ENCODE data around the gene F2.

F2 gene

DNA sequence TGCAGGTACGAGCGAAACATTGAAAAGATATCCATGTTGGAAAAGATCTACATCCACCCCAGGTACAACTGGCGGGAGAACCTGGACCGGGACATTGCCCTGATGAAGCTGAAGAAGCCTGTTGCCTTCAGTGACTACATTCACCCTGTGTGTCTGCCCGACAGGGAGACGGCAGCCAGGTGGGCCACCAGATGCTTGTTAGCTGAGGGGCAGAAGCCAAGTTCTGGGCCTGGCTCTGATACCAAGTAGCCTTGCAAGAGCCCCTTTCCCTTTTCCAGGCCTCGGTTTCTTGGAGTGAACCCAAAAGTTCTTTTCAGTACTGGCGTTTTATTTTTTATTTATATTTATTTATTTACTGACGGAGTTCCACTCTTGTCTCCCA lies 9.6 kb downstream of the F2 start:
- H2BK12ac ChIP-seq (ENCODE audit: low read length in 2 of 2): no peak overlapping the region
- DNase-seq: no peak
- no peak overlapping the region for H2BK120ac ChIP-seq (ENCODE audit: low read depth, low read length)
- no peak overlapping the region for H3K27ac ChIP-seq (ENCODE audit: low read length, poor library complexity, severe bottlenecking)
- H3K9me3 ChIP-seq (ENCODE audit: control insufficient read depth, low read length): no peaks in the 10 kb centered on the region
- H3K36me3 ChIP-seq (ENCODE audit: control insufficient read depth in 1 of 2, insufficient read depth in 2 of 2, low read depth in 1 of 2, low read length in 2 of 2): no peaks in the 10 kb centered on the region
- H3K4me2 ChIP-seq (ENCODE audit: low read length, poor library complexity, severe bottlenecking): no peak overlapping the region
- no peak overlapping the region for H2BK15ac ChIP-seq (ENCODE audit: low read depth, poor library complexity, severe bottlenecking)
- no peak overlapping the region for H3K9ac ChIP-seq (ENCODE audit: low read length)
- H2BK5ac ChIP-seq (ENCODE audit: low read depth, low read length, poor library complexity, severe bottlenecking): no peak overlapping the region
- no peak overlapping the region for H3K23ac ChIP-seq (ENCODE audit: low read length in 2 of 2)
- no peak overlapping the region for H3K4ac ChIP-seq (ENCODE audit: low read depth in 1 of 2, low read length in 2 of 2)
- H3K27me3 ChIP-seq (ENCODE audit: control insufficient read depth in 1 of 2, insufficient read depth in 1 of 2, low read length in 2 of 2): no peaks in the 10 kb centered on the region
- no peak overlapping the region for H4K91ac ChIP-seq (ENCODE audit: low read length)
- H3K4me1 ChIP-seq (ENCODE audit: control insufficient read depth, insufficient read depth, low read depth, low read length): peaks cover 13% of the 10 kb centered on the region
- H4K8ac ChIP-seq (ENCODE audit: low read length): peak overlapping the region; percentile 27
- H2AK5ac ChIP-seq (ENCODE audit: low read length, severe bottlenecking): no peak overlapping the region
- H3K79me1 ChIP-seq (replicated peaks; ENCODE audit: low read length, poor library complexity, severe bottlenecking): no peaks in the 10 kb centered on the region
- 96% methylated on average over 7 of the region's 9 CpGs for WGBS
- H3K4me3 ChIP-seq (ENCODE audit: insufficient read depth in 1 of 2, low read depth in 1 of 2, low read length in 2 of 2): no peak overlapping the region
- H2AFZ ChIP-seq (ENCODE audit: low read depth, low read length): no peak overlapping the region
- H3K14ac ChIP-seq (ENCODE audit: low read length in 2 of 2): no peak overlapping the region
- no peak overlapping the region for H3K18ac ChIP-seq (ENCODE audit: low read depth in 1 of 2, low read length in 2 of 2)

DNA sequence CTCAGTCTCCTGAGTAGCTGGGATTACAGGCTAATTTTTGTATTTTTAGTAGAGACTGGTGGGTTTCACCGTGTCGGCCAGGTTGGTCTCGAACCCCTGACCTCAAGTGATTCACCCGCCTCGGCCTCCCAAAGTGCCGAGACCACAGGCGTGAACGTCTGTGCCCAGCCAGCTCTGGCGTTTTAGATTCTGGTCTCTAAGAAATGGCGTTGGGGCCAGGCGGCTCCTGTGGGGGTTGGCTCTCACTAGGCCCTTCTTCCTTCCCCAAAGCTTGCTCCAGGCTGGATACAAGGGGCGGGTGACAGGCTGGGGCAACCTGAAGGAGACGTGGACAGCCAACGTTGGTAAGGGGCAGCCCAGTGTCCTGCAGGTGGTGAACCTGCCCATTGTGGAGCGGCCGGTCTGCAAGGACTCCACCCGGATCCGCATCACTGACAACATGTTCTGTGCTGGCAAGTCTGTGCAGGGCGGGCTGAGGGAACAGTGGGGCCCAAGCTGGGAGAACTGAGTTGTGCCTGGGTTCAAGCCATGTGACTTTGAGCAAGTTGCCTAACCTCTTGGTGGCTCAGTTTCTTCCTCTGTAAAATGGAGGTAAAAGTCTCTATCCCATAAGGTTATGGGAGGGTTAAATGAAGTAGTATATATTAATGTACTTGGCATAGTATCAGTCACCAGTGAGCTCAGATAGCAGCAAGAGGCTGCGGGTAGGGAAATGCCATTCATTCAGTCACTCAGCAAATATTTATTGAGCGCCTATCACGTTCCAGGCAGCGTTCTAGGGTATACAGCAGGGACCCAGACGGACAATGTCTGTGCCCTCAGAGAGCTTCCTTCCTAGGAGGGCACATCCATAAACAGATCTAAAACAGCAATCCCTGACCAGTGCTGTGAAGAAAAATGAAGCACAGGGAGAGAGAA lies 10.4 kb downstream of the F2 start:
- Histone ChIP-seq H4K91ac (ENCODE audit: low read length) (no peak overlapping the region), H4K8ac (ENCODE audit: low read length) (no peak overlapping the region), H3K4me2 (ENCODE audit: low read length, poor library complexity, severe bottlenecking) (no peak overlapping the region), H3K9me3 (ENCODE audit: control insufficient read depth, low read length) (no peaks in the 10 kb centered on the region), H3K27ac (ENCODE audit: low read length, poor library complexity, severe bottlenecking) (no peak overlapping the region), H3K18ac (ENCODE audit: low read depth in 1 of 2, low read length in 2 of 2) (no peak overlapping the region), H3K23ac (ENCODE audit: low read length in 2 of 2) (no peak overlapping the region), H3K4ac (ENCODE audit: low read depth in 1 of 2, low read length in 2 of 2) (no peak overlapping the region), H2BK15ac (ENCODE audit: low read depth, poor library complexity, severe bottlenecking) (no peak overlapping the region), H2AK5ac (ENCODE audit: low read length, severe bottlenecking) (no peak overlapping the region), H3K14ac (ENCODE audit: low read length in 2 of 2) (no peak overlapping the region), H3K79me1 (replicated peaks; ENCODE audit: low read length, poor library complexity, severe bottlenecking) (no peaks in the 10 kb centered on the region), H2BK12ac (ENCODE audit: low read length in 2 of 2) (no peak overlapping the region), H2BK5ac (ENCODE audit: low read depth, low read length, poor library complexity, severe bottlenecking) (no peak overlapping the region), H2AFZ (ENCODE audit: low read depth, low read length) (no peak overlapping the region), H3K4me3 (ENCODE audit: insufficient read depth in 1 of 2, low read depth in 1 of 2, low read length in 2 of 2) (no peak overlapping the region), H3K27me3 (ENCODE audit: control insufficient read depth in 1 of 2, insufficient read depth in 1 of 2, low read length in 2 of 2) (no peaks in the 10 kb centered on the region), H3K36me3 (ENCODE audit: control insufficient read depth in 1 of 2, insufficient read depth in 2 of 2, low read depth in 1 of 2, low read length in 2 of 2) (no peaks in the 10 kb centered on the region), H2BK120ac (ENCODE audit: low read depth, low read length) (no peak overlapping the region), H3K4me1 (ENCODE audit: control insufficient read depth, insufficient read depth, low read depth, low read length) (peaks cover 13% of the 10 kb centered on the region), H3K9ac (ENCODE audit: low read length) (no peak overlapping the region)
- 89% methylated on average over 24 of the region's 24 CpGs for WGBS
- no peak for DNase-seq

DNA sequence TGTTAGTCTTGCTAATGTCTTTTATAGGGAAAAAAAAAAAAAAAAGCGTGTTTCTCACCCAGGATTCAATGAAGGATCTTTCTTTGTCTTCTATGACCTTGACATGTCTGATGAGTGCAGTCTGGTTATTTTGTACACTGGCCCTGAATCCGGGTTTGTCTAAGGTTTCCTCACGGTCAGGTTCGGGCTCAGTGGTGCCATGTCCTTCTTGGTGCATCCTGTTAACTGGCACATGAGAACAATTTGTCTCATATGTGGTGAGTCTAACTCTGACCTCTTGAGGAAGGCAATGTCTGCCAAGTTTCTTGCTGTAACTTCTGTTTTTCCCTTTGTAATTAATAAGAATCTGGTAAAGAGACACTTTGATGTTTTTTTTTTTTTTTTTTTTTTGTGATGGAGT lies 12.5 kb downstream of the F2 start:
- no peak overlapping the region for H3K4ac ChIP-seq (ENCODE audit: low read depth in 1 of 2, low read length in 2 of 2)
- WGBS: 95% methylated on average over 4 of the region's 4 CpGs
- no peak overlapping the region for H3K23ac ChIP-seq (ENCODE audit: low read length in 2 of 2)
- no peak overlapping the region for H2BK120ac ChIP-seq (ENCODE audit: low read depth, low read length)
- H2AFZ ChIP-seq (ENCODE audit: low read depth, low read length): no peak overlapping the region
- H2AK5ac ChIP-seq (ENCODE audit: low read length, severe bottlenecking): no peak overlapping the region
- no peak for DNase-seq
- H3K9me3 ChIP-seq (ENCODE audit: control insufficient read depth, low read length): no peaks in the 10 kb centered on the region
- H3K4me1 ChIP-seq (ENCODE audit: control insufficient read depth, insufficient read depth, low read depth, low read length): peaks cover 5% of the 10 kb centered on the region
- no peak overlapping the region for H2BK12ac ChIP-seq (ENCODE audit: low read length in 2 of 2)
- H3K27me3 ChIP-seq (ENCODE audit: control insufficient read depth in 1 of 2, insufficient read depth in 1 of 2, low read length in 2 of 2): no peaks in the 10 kb centered on the region
- no peak overlapping the region for H3K9ac ChIP-seq (ENCODE audit: low read length)
- no peaks in the 10 kb centered on the region for H3K79me1 ChIP-seq (replicated peaks; ENCODE audit: low read length, poor library complexity, severe bottlenecking)
- no peak overlapping the region for H3K18ac ChIP-seq (ENCODE audit: low read depth in 1 of 2, low read length in 2 of 2)
- H3K4me3 ChIP-seq (ENCODE audit: insufficient read depth in 1 of 2, low read depth in 1 of 2, low read length in 2 of 2): no peak overlapping the region
- no peak overlapping the region for H2BK15ac ChIP-seq (ENCODE audit: low read depth, poor library complexity, severe bottlenecking)
- no peak overlapping the region for H3K14ac ChIP-seq (ENCODE audit: low read length in 2 of 2)
- H3K36me3 ChIP-seq (ENCODE audit: control insufficient read depth in 1 of 2, insufficient read depth in 2 of 2, low read depth in 1 of 2, low read length in 2 of 2): no peaks in the 10 kb centered on the region
- no peak overlapping the region for H4K8ac ChIP-seq (ENCODE audit: low read length)
- no peak overlapping the region for H4K91ac ChIP-seq (ENCODE audit: low read length)
- no peak overlapping the region for H3K4me2 ChIP-seq (ENCODE audit: low read length, poor library complexity, severe bottlenecking)
- no peak overlapping the region for H2BK5ac ChIP-seq (ENCODE audit: low read depth, low read length, poor library complexity, severe bottlenecking)
- H3K27ac ChIP-seq (ENCODE audit: low read length, poor library complexity, severe bottlenecking): no peak overlapping the region

DNA sequence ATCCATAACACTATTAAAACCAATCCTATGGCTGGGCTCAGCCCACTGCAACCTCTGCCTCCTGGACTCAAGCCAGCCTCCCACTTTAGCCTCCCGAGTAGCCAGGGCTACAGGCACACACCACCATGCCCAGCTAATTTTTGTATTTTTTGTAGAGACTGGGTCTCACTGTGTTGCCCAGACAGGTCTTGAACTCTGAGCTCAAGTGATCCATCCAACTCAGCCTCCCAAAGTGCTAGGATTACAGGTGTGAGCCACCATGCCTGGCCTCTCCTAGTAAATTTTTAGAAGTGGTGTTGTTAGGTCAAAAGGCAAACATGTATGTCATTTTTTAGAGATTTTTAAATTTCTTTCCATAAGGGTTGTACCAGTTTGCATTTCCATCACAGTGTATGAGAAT lies 14.2 kb downstream of the F2 start:
- Histone ChIP-seq H2AK5ac (ENCODE audit: low read length, severe bottlenecking) (no peak overlapping the region), H3K27ac (ENCODE audit: low read length, poor library complexity, severe bottlenecking) (no peak overlapping the region), H3K9me3 (ENCODE audit: control insufficient read depth, low read length) (no peaks in the 10 kb centered on the region), H2AFZ (ENCODE audit: low read depth, low read length) (no peak overlapping the region), H3K9ac (ENCODE audit: low read length) (no peak overlapping the region), H3K79me1 (replicated peaks; ENCODE audit: low read length, poor library complexity, severe bottlenecking) (no peaks in the 10 kb centered on the region), H3K4me3 (ENCODE audit: insufficient read depth in 1 of 2, low read depth in 1 of 2, low read length in 2 of 2) (no peak overlapping the region), H4K8ac (ENCODE audit: low read length) (no peak overlapping the region), H4K91ac (ENCODE audit: low read length) (no peak overlapping the region), H3K27me3 (ENCODE audit: control insufficient read depth in 1 of 2, insufficient read depth in 1 of 2, low read length in 2 of 2) (no peaks in the 10 kb centered on the region), H3K14ac (ENCODE audit: low read length in 2 of 2) (no peak overlapping the region), H3K23ac (ENCODE audit: low read length in 2 of 2) (no peak overlapping the region), H3K18ac (ENCODE audit: low read depth in 1 of 2, low read length in 2 of 2) (no peak overlapping the region), H3K36me3 (ENCODE audit: control insufficient read depth in 1 of 2, insufficient read depth in 2 of 2, low read depth in 1 of 2, low read length in 2 of 2) (no peaks in the 10 kb centered on the region), H2BK120ac (ENCODE audit: low read depth, low read length) (no peak overlapping the region), H2BK15ac (ENCODE audit: low read depth, poor library complexity, severe bottlenecking) (no peak overlapping the region), H2BK12ac (ENCODE audit: low read length in 2 of 2) (no peak overlapping the region), H2BK5ac (ENCODE audit: low read depth, low read length, poor library complexity, severe bottlenecking) (no peak overlapping the region), H3K4me1 (ENCODE audit: control insufficient read depth, insufficient read depth, low read depth, low read length) (peaks cover 5% of the 10 kb centered on the region), H3K4ac (ENCODE audit: low read depth in 1 of 2, low read length in 2 of 2) (no peak overlapping the region), H3K4me2 (ENCODE audit: low read length, poor library complexity, severe bottlenecking) (no peak overlapping the region)
- DNase-seq: no peak
- WGBS: 63% methylated on average over 1 of the region's 1 CpG
